ENCODE data around the gene CCNDBP1. TPM values are rescaled to one million over a fixed set of nuclear protein-coding genes. Genes with fewer than 3 reads are reported as not detected.

The CCNDBP1 gene
- total RNA-seq, 1 donor from 2014 or later: 20.0 TPM

DNA sequence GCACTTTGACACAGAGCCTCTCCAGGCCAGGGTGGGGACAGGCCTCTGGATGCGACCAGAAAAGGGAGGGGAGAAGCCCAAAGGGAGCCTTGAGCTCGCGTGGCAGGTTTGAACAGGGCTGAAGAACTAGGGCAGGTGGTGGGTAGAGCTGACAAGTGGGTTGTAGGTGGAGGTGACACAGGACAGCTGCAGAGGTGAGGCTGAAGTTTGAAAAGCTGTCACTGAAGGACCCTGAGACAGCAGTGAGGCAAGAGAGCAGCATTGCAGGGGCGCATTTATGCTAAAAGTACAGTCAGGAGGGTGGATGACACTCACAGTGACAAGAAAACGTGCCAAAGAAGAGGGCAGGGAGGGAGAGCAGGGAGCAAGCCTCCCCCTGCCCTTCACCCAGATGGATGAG is 57.4 kb downstream of the CCNDBP1 start:
- ATAC-seq: no peak
- DNase-seq (ENCODE audit: low spot score): no peak

DNA sequence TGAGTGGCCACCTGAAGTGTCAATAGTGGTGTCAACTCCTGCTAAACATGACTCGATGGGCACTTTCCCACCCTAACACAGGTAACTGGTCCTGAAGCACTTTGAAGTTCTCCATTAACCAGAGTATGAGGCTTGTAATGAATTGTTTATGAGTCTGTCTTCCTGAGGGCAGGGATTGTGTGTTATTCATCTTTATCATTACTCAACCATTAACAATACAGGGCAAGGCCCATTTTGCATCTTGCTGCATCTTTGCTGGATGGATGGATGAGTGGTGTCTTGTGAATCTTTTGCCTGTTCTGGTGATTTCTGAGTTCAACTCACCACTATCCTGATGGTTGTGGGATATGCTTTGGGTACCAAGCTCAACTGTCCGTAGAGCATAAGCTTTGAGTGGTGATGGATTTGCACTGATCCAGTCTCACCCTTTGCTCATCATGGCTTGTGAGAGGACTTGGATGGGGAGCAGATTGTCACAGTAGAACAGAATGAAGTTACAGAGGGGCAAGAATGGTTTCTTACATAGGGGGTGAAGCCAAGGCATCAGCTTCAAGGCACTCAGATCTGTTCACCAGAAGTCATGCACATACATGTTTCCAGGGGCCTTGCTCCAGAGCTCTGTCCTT is 57.9 kb downstream of the CCNDBP1 start:
- DNase-seq (ENCODE audit: low spot score) (peak; percentile 18), ATAC-seq (no peak)

DNA sequence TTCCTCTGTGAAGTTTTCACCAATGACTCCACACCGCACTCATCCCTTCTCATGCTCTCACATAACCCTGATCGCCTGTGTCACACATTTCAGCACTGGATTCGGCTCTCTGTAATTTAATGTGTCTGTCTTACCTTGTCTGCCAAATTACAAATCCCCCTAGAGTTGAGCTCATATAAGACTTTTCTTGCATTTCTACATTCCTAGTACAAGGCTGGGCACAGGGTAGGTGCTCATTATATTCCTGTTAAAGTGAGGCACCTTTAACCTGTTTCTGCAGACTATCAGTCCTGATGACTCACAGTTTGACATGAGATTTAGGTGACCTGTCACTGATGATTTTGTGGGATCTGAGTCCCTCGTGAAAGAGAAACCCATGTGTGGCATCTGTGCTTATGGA is 58.9 kb downstream of the CCNDBP1 start:
- DNase-seq (ENCODE audit: low spot score) (no peak), ATAC-seq (no peak)

DNA sequence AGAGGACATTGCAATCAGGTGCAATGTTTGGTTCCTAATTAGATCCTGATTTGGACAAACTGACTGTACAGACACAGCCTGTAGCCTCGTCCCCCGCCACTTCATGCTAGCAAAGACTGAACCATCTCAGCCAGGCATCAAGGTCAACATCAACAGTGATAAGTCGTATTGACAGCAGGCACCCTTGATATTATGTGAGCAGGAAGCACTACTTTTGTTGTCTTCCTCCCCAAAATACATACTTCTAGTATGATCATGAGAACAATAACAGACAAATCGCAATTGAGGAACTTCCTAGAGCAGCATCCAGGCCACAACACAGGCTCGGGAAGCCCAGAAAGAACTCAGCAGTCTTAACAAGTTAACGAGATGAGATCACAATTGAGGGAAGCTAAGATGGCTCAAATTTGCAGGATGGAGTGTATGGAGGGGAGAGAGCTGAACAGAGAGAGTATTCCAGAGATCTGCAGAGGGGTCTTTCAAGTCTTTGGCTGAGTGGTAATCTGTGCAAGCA is 61.1 kb downstream of the CCNDBP1 start:
- no peak for ATAC-seq
- DNase-seq (ENCODE audit: low spot score): peak; percentile 4

Other genes with a start within 250 kb of the CCNDBP1 start
- 9.2 TPM for gene UBR1, start 79.4 kb upstream of the CCNDBP1 start, total RNA-seq
- gene TMEM62, start 51.8 kb upstream of the CCNDBP1 start, total RNA-seq: 7.8 TPM
- 0.13 TPM for gene EPB42, start 35.6 kb downstream of the CCNDBP1 start, total RNA-seq
- gene TGM5, start 81.5 kb downstream of the CCNDBP1 start, total RNA-seq: not detected
- gene TGM7, start 116.9 kb downstream of the CCNDBP1 start, total RNA-seq: not detected
- 3.7 TPM for gene LCMT2, start 145.2 kb downstream of the CCNDBP1 start, total RNA-seq
- 15.7 TPM for gene ZSCAN29, start 185.6 kb downstream of the CCNDBP1 start, total RNA-seq
- gene TUBGCP4, start 185.7 kb downstream of the CCNDBP1 start, total RNA-seq: 12.2 TPM